ENCODE results near the gene SPOCD1.

DNA sequence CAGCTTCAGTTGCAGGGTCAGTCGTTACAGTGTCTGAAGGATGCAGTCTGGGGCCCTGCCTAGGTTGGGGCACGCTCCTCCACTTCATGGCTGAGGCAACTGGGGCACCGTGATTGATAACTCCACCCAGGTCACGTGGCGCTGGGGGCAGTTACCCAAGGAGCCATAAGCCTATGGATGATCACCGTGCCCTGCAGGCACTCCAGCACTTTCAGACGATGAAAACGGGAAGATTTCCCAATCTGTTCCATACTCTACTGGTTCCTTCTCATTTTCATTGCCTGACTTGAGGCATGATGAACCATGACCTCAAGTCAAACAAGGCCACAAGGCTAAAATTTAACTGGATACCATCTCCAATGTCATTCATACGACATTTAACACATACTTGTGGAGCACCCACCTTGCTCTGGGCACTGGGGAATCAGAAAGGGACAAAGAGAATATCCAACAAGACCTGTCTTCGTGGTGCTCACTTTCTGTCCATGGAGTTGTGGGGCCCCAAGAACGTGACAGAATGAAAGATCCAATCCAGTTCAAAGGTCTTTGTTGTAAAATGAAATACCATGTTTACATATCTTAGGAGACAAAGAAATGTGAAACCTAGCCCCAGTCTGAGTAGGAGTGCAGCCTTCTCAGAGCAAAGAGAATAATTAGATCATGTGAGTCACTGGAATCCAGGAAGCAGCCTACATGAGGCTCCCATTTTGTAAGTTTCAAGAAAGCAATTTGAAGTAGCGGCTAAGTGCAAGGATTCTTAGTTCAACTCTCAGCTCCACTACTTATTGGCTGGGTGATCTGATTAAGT lies 39.4 kb upstream of the SPOCD1 start:
- no peak for TF ChIP-seq CTCF (conservative IDR thresholded peaks at IDR 0.05)
- TF ChIP-seq EZH2 (IDR thresholded peaks at IDR 0.05; ENCODE audit: low read depth): no peak
